CD14-positive monocyte (primary cell): ENCODE measurements around the gene KDM7A. TPM values are rescaled to one million over a fixed set of nuclear protein-coding genes. Genes with fewer than 3 reads are reported as not detected.

Experiments
- DNase-seq, 3 donors: peaks; one replicate each; pipeline ENCODE4 v3.0.0-alpha.2; 2011 to 2022
- H2AFZ ChIP-seq: 2 replicates; pipeline ENCODE4 v1.6.0; 2012; ENCODE audit warnings: mild to moderate bottlenecking, low read depth, low read length, inconsistent platforms; ENCODE audit not compliant: insufficient read depth, poor library complexity, severe bottlenecking
- H3K27ac ChIP-seq, 2 donors: 1 replicate in 1 of 2; 2 replicates in 1 of 2; pipeline ENCODE4 v1.5.1; 2012 to 2013; ENCODE audit warnings: low read length in 2 of 2, control low read depth in 1 of 2, inconsistent platforms in 1 of 2, low read depth in 1 of 2, mild to moderate bottlenecking in 1 of 2
- H3K27me3 ChIP-seq, 2 donors: one replicate each; pipeline versions ENCODE4 v1.6.0 to v1.6.1; 2011 to 2013; ENCODE audit warnings: low read length in 2 of 2; ENCODE audit not compliant: control insufficient read depth in 2 of 2, insufficient read depth in 2 of 2
- H3K36me3 ChIP-seq, 2 donors: replicated peaks in 1 of 2; 1 replicate in 1 of 2; 2 replicates in 1 of 2; pipeline versions ENCODE4 v1.5.1 to v1.6.1; 2012 to 2013; ENCODE audit warnings: low read length in 2 of 2, control low read depth in 1 of 2, inconsistent platforms in 1 of 2, mild to moderate bottlenecking in 1 of 2; ENCODE audit not compliant: insufficient read depth in 2 of 2, control insufficient read depth in 1 of 2
- H3K4me1 ChIP-seq, 2 donors: 1 replicate in 1 of 2; 2 replicates in 1 of 2; pipeline versions ENCODE4 v1.5.1 to v1.6.1; 2012 to 2013; ENCODE audit warnings: low read length in 2 of 2, control low read depth in 1 of 2, inconsistent platforms in 1 of 2, mild to moderate bottlenecking in 1 of 2, moderate library complexity in 1 of 2; ENCODE audit not compliant: insufficient read depth in 2 of 2, control insufficient read depth in 1 of 2
- H3K4me2 ChIP-seq: replicated peaks from 2 replicates; pipeline ENCODE3; 2012; ENCODE audit warnings: low read length, moderate library complexity, mild to moderate bottlenecking; ENCODE audit not compliant: poor library complexity, severe bottlenecking; ENCODE audit errors: extremely low read depth
- H3K4me3 ChIP-seq, 3 experiments: fragments of 200-600 bp in 1 of 3; sonication (generic) in 1 of 3; replicated peaks in 1 of 3; 1 replicate in 2 of 3; 2 replicates in 1 of 3; pipeline ENCODE4 v1.5.1; 2011 to 2013; ENCODE audit warnings: low read length in 3 of 3, mild to moderate bottlenecking in 3 of 3, control low read depth in 2 of 3, low read depth in 2 of 3, inconsistent platforms in 1 of 3, moderate library complexity in 1 of 3
- H3K79me2 ChIP-seq: 2 replicates; pipeline ENCODE4 v1.6.0; 2012; ENCODE audit warnings: mild to moderate bottlenecking, control low read depth, inconsistent platforms, low read length, moderate library complexity; ENCODE audit not compliant: insufficient read depth
- H3K9ac ChIP-seq: 2 replicates; pipeline ENCODE4 v1.6.0; 2017; ENCODE audit warnings: low read length, mild to moderate bottlenecking; ENCODE audit not compliant: insufficient read depth, poor library complexity, severe bottlenecking
- H3K9me3 ChIP-seq, 2 donors: replicated peaks in 1 of 2; 1 replicate in 1 of 2; 2 replicates in 1 of 2; pipeline versions ENCODE4 v1.5.1 to v1.6.1; 2012 to 2013; ENCODE audit warnings: low read length in 2 of 2, control low read depth in 1 of 2; ENCODE audit not compliant: control insufficient read depth in 1 of 2, insufficient read depth in 1 of 2
- H4K20me1 ChIP-seq: 2 replicates; pipeline ENCODE4 v1.6.0; 2012; ENCODE audit warnings: mild to moderate bottlenecking, low read length, control low read depth, moderate library complexity; ENCODE audit not compliant: insufficient read depth
- H3K27ac Mint-ChIP-seq, 7 donors: one replicate each; pipeline ENCODE4 v1.8.0; 2020; ENCODE audit warnings: mild to moderate bottlenecking in 7 of 7, mixed read lengths in 7 of 7, moderate library complexity in 6 of 7, inconsistent platforms in 2 of 7
- H3K27me3 Mint-ChIP-seq, 3 donors: one replicate each; pipeline ENCODE4 v1.8.0; 2021 to 2022; ENCODE audit warnings: low read depth in 3 of 3, mild to moderate bottlenecking in 3 of 3, mixed read lengths in 3 of 3, moderate library complexity in 3 of 3, inconsistent platforms in 1 of 3
- H3K36me3 Mint-ChIP-seq, 2 donors: one replicate each; pipeline ENCODE4 v1.8.0; 2020; ENCODE audit warnings: mixed read lengths in 2 of 2, inconsistent platforms in 1 of 2, mild to moderate bottlenecking in 1 of 2
- H3K4me1 Mint-ChIP-seq: one replicate; pipeline ENCODE4 v1.8.0; 2020; ENCODE audit warnings: mild to moderate bottlenecking, mixed read lengths
- H3K4me3 Mint-ChIP-seq, 2 donors: one replicate each; pipeline ENCODE4 v1.8.0; 2020; ENCODE audit warnings: mild to moderate bottlenecking in 2 of 2, mixed read lengths in 2 of 2, moderate library complexity in 1 of 2
- H3K9me3 Mint-ChIP-seq, 7 donors: one replicate each; pipeline ENCODE4 v1.8.0; 2020 to 2022; ENCODE audit warnings: mixed read lengths in 7 of 7, mild to moderate bottlenecking in 6 of 7, moderate library complexity in 6 of 7, inconsistent platforms in 2 of 7
- WGBS: methylation state at CpG from one replicate; pipeline ENCODE4 v1.1.5; 2013; ENCODE audit warnings: missing lambda C conversion rate; ENCODE audit not compliant: insufficient coverage; 5-methylcytosine and 5-hydroxymethylcytosine counted together
- intact Hi-C, 2 donors: fragments of 100-400 bp; cut with micrococcal nuclease; formaldehyde crosslinking; loops; one replicate each; pipeline versions ENCODE4 v1.15.0 to v1.15.1; 2023
- polyA plus RNA-seq, 3 donors: library from polyadenylated mRNA; depleted of rRNA in 1 of 3; unstranded in 2 of 3; stranded (reverse) in 1 of 3; fragments of 300-500 nt in 2 of 3; fragments of >200 nt in 1 of 3; fragmentation: Illumina TruSeq in 2 of 3; gene quantifications; 1 replicate in 2 of 3; 2 replicates in 1 of 3; pipeline ENCODE4 v1.2.3, GENCODE V29; 2012 to 2021
- TF ChIP-seq, protein P1 (sequence below): fragments of 200-600 bp; IDR thresholded peaks from one replicate; pipeline ENCODE4 v1.8.0; 2022; ENCODE audit warnings: antibody characterized with exemption, mild to moderate bottlenecking

Gene KDM7A
- polyA plus RNA-seq, 3 donors: 4.9 to 37.9 (median 7.9) TPM

- no CpG with 5 or more reads among the region's 2 CpGs for WGBS
- peaks cover 32 to 51% of the 10 kb centered on the region in 2 donors for H3K36me3 ChIP-seq
- H3K36me3 Mint-ChIP-seq: peaks cover 41 to 44% of the 10 kb centered on the region in 2 donors
- H3K4me3 Mint-ChIP-seq: no peak overlapping the region
- no peaks in the 10 kb centered on the region for H3K27me3 ChIP-seq
- no peaks in the 10 kb centered on the region for H3K9me3 ChIP-seq
- H2AFZ ChIP-seq: no peak overlapping the region
- no peaks in the 10 kb centered on the region for H3K9me3 Mint-ChIP-seq
- peaks cover 8 to 13% of the 10 kb centered on the region in 2 donors for H3K4me1 ChIP-seq
- intact Hi-C loops: no loop called here
- H3K79me2 ChIP-seq: no peaks in the 10 kb centered on the region
- H3K27ac Mint-ChIP-seq: peak overlapping the region in 3 of 7 donors; percentile 11 to 33 (median 24)
- H4K20me1 ChIP-seq: peaks cover 81% of the 10 kb centered on the region
- no peak overlapping the region for H3K9ac ChIP-seq
- H3K4me1 Mint-ChIP-seq: peaks cover 38% of the 10 kb centered on the region
- no peak overlapping the region for H3K4me3 ChIP-seq
- H3K4me2 ChIP-seq: no peak overlapping the region
- no peak overlapping the region for H3K27ac ChIP-seq
- TF ChIP-seq, protein P1, sequence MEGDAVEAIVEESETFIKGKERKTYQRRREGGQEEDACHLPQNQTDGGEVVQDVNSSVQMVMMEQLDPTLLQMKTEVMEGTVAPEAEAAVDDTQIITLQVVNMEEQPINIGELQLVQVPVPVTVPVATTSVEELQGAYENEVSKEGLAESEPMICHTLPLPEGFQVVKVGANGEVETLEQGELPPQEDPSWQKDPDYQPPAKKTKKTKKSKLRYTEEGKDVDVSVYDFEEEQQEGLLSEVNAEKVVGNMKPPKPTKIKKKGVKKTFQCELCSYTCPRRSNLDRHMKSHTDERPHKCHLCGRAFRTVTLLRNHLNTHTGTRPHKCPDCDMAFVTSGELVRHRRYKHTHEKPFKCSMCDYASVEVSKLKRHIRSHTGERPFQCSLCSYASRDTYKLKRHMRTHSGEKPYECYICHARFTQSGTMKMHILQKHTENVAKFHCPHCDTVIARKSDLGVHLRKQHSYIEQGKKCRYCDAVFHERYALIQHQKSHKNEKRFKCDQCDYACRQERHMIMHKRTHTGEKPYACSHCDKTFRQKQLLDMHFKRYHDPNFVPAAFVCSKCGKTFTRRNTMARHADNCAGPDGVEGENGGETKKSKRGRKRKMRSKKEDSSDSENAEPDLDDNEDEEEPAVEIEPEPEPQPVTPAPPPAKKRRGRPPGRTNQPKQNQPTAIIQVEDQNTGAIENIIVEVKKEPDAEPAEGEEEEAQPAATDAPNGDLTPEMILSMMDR: no peak
- no peak for DNase-seq
- H3K27me3 Mint-ChIP-seq: peaks cover 0 to 7% (median 7%) of the 10 kb centered on the region in 3 donors
Measured at GRCh38 chr7:140085447-140085846, 91.3 kb downstream of the KDM7A start.

DNA sequence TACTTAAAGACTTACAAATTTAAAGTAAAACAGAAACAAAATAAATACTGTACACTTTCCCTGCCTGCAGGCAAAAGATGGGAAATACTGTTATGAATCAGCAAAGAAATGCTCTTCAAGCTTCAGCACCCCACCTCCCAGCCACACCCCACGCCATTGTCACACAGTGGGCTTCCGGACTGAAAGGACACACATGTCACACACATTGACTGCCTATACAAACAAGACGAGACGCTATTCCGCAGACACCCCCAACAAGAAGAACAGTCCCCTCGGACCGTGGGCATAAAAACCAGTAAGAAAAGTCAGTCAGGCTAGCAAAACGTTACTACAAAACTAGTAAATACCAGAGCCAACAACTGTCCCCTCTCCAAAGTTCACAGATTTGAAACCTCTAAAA, 91.8 kb downstream of the KDM7A start:
- intact Hi-C loops: no loop called here
- Histone ChIP-seq H3K36me3 (peaks cover 27 to 46% of the 10 kb centered on the region in 2 donors), H3K9me3 (no peaks in the 10 kb centered on the region), H3K4me2 (no peak overlapping the region), H3K4me1 (peaks cover 8 to 13% of the 10 kb centered on the region in 2 donors), H3K27me3 (no peaks in the 10 kb centered on the region), H3K4me3 (no peak overlapping the region), H2AFZ (no peak overlapping the region), H3K9ac (no peak overlapping the region), H4K20me1 (peaks cover 76% of the 10 kb centered on the region), H3K79me2 (no peaks in the 10 kb centered on the region), H3K27ac (no peak overlapping the region)
- DNase-seq: peak in 1 of 3 donors; percentile 11
- Mint-ChIP-seq H3K4me1 (peaks cover 38% of the 10 kb centered on the region), H3K36me3 (peaks cover 39 to 42% of the 10 kb centered on the region in 2 donors), H3K27ac (peak overlapping the region in 5 of 7 donors; percentile 11 to 73 (median 32)), H3K4me3 (peak overlapping the region in 1 of 2 donors; percentile 13), H3K9me3 (no peaks in the 10 kb centered on the region), H3K27me3 (peaks cover 0 to 10% (median 7%) of the 10 kb centered on the region in 3 donors)
- TF ChIP-seq, protein P1: no peak
- 47% methylated on average over 7 of the region's 8 CpGs for WGBS
